ENCODE measurements around the gene ACVR1B. TPM values are rescaled to one million over a fixed set of nuclear protein-coding genes. Genes with fewer than 3 reads are reported as not detected.

Gene ACVR1B
- total RNA-seq, 1 donor from 2014 or later: 15.1 TPM

DNA sequence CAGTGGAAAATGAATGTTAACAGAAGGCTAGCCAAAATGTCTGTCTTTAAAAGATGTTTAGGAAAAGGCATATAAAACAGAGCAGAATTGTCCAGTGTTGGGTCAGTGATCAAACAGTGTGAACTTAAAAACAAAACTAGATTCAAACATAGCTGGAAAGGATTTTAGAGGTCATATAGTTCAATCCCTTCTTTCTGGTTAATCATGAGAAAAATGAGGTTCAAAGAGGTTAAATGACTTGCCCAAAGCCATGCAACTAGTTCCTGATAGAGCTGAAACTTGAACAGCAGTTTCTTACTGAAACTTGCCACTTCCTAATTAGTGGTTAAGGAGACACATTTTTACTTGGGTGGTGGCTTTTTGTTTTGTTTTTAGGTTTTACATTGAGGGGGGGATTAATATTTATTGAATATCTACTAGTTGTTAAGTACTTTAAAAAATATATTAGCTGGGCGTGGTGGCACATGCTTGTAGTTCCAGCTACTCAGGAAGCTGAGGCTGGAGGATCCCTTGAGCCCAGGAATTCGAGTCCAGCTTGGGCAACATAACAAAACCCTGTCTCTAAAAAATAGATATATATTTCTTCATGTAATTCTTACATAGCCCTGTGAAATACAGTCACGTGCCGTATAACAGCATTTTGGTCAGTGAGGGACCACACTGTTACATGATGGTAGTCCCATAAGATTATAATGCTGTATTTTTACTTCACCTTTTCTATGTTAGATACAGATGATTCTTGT, 20.4 kb downstream of the ACVR1B start:
- Histone ChIP-seq H3K36me3 (ENCODE audit: control insufficient read depth, insufficient read depth, low read length) (peaks cover 2% of the 10 kb centered on the region), H3K4me3 (ENCODE audit: low read depth, low read length) (no peak overlapping the region), H3K27me3 (ENCODE audit: control insufficient read depth, insufficient read depth, low read length) (no peaks in the 10 kb centered on the region)
- TF ChIP-seq, protein P1, sequence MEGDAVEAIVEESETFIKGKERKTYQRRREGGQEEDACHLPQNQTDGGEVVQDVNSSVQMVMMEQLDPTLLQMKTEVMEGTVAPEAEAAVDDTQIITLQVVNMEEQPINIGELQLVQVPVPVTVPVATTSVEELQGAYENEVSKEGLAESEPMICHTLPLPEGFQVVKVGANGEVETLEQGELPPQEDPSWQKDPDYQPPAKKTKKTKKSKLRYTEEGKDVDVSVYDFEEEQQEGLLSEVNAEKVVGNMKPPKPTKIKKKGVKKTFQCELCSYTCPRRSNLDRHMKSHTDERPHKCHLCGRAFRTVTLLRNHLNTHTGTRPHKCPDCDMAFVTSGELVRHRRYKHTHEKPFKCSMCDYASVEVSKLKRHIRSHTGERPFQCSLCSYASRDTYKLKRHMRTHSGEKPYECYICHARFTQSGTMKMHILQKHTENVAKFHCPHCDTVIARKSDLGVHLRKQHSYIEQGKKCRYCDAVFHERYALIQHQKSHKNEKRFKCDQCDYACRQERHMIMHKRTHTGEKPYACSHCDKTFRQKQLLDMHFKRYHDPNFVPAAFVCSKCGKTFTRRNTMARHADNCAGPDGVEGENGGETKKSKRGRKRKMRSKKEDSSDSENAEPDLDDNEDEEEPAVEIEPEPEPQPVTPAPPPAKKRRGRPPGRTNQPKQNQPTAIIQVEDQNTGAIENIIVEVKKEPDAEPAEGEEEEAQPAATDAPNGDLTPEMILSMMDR (IDR thresholded peaks at IDR 0.05; ENCODE audit: insufficient read depth, low read length, poor library complexity, severe bottlenecking): no peak
- no peak for DNase-seq (ENCODE audit: low read depth)

DNA sequence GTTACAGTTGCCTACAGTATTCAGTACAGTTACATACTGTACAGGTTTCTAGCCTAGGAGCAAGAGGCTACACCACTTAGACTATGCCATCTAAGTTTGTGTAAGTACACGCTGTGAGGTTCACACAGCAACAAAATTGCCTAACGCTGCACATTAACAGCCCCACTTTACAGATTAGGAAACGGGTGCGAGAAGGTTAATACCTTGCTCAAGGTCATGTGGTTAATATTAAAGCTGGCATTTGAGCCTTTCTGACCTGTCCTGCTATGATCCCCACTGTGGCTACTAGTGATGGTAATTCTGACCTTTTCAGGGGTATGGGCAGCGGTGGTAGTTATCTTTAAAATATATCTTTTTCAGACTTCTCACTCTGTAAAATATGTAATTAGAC, 20.9 kb downstream of the ACVR1B start:
- Histone ChIP-seq H3K36me3 (ENCODE audit: control insufficient read depth, insufficient read depth, low read length) (peaks cover 2% of the 10 kb centered on the region), H3K27me3 (ENCODE audit: control insufficient read depth, insufficient read depth, low read length) (no peaks in the 10 kb centered on the region), H3K4me3 (ENCODE audit: low read depth, low read length) (no peak overlapping the region)
- TF ChIP-seq, protein P1 (IDR thresholded peaks at IDR 0.05; ENCODE audit: insufficient read depth, low read length, poor library complexity, severe bottlenecking): no peak
- DNase-seq (ENCODE audit: low read depth): no peak

DNA sequence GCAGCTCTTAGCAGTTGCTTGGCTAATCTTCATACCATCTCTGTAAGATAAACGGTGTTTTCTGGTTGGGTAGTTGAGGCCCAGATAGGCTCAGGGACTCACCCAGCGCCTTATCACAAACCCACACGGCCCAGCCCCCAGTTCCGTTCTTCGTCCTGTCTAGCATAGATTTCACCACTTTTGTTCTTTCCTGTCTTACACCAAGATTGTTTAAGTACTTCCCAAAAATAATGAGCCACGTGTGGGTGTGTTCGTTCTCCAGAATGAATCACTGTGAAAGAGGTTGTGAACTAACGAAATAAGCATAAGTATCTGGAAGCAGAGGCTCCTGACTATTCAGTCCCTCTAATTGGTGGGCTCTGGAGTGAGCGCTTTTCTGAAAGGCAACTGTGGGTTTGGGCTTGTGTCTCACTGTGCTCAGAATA, 21.4 kb downstream of the ACVR1B start:
- DNase-seq (ENCODE audit: low read depth): no peak
- peaks cover 2% of the 10 kb centered on the region for H3K36me3 ChIP-seq (ENCODE audit: control insufficient read depth, insufficient read depth, low read length)
- H3K27me3 ChIP-seq (ENCODE audit: control insufficient read depth, insufficient read depth, low read length): no peaks in the 10 kb centered on the region
- TF ChIP-seq, protein P1 (IDR thresholded peaks at IDR 0.05; ENCODE audit: insufficient read depth, low read length, poor library complexity, severe bottlenecking): no peak
- no peak overlapping the region for H3K4me3 ChIP-seq (ENCODE audit: low read depth, low read length)

DNA sequence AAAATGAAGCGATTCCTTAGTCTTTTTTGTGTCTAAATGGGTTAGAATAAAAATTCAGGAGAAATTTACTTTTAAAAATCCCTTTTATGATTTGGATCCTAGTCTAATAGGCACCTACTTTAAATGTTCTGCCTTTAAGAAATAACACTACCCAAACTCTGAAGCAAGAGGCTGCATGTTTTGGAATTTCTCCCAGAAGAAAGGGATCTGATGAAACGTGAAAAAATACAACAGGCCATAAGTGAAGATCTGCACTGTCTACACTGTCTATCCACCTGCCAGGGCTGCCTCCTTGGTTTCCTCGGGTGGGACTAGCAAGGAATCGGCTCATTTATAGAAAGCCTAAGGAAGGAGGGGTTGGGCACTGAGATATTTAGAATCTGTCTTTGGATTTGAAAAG, 22.1 kb downstream of the ACVR1B start:
- Histone ChIP-seq H3K27me3 (ENCODE audit: control insufficient read depth, insufficient read depth, low read length) (no peaks in the 10 kb centered on the region), H3K36me3 (ENCODE audit: control insufficient read depth, insufficient read depth, low read length) (peaks cover 2% of the 10 kb centered on the region), H3K4me3 (ENCODE audit: low read depth, low read length) (no peak overlapping the region)
- TF ChIP-seq, protein P1 (IDR thresholded peaks at IDR 0.05; ENCODE audit: insufficient read depth, low read length, poor library complexity, severe bottlenecking): no peak
- DNase-seq (ENCODE audit: low read depth): no peak

DNA sequence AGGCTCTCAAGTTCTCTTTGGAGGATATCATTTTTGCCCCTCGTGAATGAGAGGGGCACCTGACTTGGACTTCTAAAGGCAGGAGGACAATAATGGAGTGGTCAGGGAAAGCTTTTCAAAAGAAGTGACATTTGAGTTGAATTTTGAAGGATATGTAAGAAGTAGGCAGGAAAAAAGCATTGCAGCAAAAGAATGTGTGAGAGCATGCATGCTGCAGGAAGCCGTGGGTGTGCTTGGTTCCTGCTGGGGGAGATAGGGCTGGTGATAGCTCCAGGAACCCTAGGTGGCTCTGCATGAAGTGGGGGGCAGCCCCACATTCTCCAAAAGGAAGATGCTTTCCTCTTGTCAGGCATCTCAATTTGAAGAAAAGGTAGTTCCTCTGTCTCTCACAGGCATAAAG, 23.1 kb downstream of the ACVR1B start:
- TF ChIP-seq, protein P1 (IDR thresholded peaks at IDR 0.05; ENCODE audit: insufficient read depth, low read length, poor library complexity, severe bottlenecking): no peak
- H3K4me3 ChIP-seq (ENCODE audit: low read depth, low read length): no peak overlapping the region
- H3K36me3 ChIP-seq (ENCODE audit: control insufficient read depth, insufficient read depth, low read length): peaks cover 2% of the 10 kb centered on the region
- no peaks in the 10 kb centered on the region for H3K27me3 ChIP-seq (ENCODE audit: control insufficient read depth, insufficient read depth, low read length)
- DNase-seq (ENCODE audit: low read depth): no peak

DNA sequence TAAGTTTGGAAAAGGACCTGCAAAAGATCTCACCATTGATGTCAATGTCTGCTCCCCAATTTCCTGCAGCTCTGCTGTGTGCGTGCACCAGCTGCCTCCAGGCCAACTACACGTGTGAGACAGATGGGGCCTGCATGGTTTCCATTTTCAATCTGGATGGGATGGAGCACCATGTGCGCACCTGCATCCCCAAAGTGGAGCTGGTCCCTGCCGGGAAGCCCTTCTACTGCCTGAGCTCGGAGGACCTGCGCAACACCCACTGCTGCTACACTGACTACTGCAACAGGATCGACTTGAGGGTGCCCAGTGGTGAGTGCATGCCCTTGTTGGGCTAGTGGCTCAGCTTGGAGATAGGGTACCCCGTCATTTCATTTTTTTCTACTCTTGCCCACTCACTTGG, 23.7 kb downstream of the ACVR1B start:
- H3K4me3 ChIP-seq (ENCODE audit: low read depth, low read length): no peak overlapping the region
- DNase-seq (ENCODE audit: low read depth): no peak
- peaks cover 2% of the 10 kb centered on the region for H3K36me3 ChIP-seq (ENCODE audit: control insufficient read depth, insufficient read depth, low read length)
- TF ChIP-seq, protein P1 (IDR thresholded peaks at IDR 0.05; ENCODE audit: insufficient read depth, low read length, poor library complexity, severe bottlenecking): no peak
- H3K27me3 ChIP-seq (ENCODE audit: control insufficient read depth, insufficient read depth, low read length): no peaks in the 10 kb centered on the region

Measured in kidney epithelial cell (primary cell).